SK-N-SH (cell line): ENCODE data around the gene LILRA6. TPM values are rescaled to one million over a fixed set of nuclear protein-coding genes. Genes with fewer than 3 reads are reported as not detected.
"Not testable (repeated sequence)": the region's sequence is repeated elsewhere in the genome, so short reads cannot be mapped to it uniquely, and the experiment has no call there.

Experiments
- CTCF ChIA-PET: fragments of 300-600, 350-600 bp; formaldehyde crosslinking; extraction: SDS; loops from one replicate; lab custom pipeline; 2021; lab: Yijun Ruan, JAX
- POLR2A ChIA-PET: fragments of 350-600 bp; sonication (Branson Sonifier 250); formaldehyde crosslinking; extraction: SDS; loops from one replicate; lab custom pipeline; 2020; ENCODE audit warnings: antibody characterized with exemption, inconsistent platforms; lab: Yijun Ruan, JAX
- DNase-seq: peaks from one replicate; pipeline ENCODE4 v3.0.0; 2012
- H2AFZ ChIP-seq: fragments of 200-600 bp; sonication (generic); 2 replicates; pipeline ENCODE4 v1.8.1; 2016; ENCODE audit warnings: antibody characterized with exemption, mild to moderate bottlenecking, low read depth
- H3F3A ChIP-seq: fragments of 200-600 bp; sonication (generic); replicated peaks from 2 replicates; pipeline ENCODE3; 2016; ENCODE audit warnings: antibody characterized with exemption, mild to moderate bottlenecking; ENCODE audit not compliant: insufficient read depth
- H3K27ac ChIP-seq, 2 experiments: fragments of 200-500 bp in 1 of 2; fragments of 200-600 bp in 1 of 2; sonication (Bioruptor generic) in 1 of 2; sonication (generic), shearing (Covaris generic) in 1 of 2; 2 replicates each; pipeline versions ENCODE4 v1.5.1 to v1.6.1; 2014 to 2016; ENCODE audit warnings: low read depth in 2 of 2, inconsistent platforms in 1 of 2, low read length in 1 of 2, mild to moderate bottlenecking in 1 of 2, mixed read lengths in 1 of 2
- H3K27me3 ChIP-seq: fragments of 200-600 bp; sonication (generic), shearing (Covaris generic); 2 replicates; pipeline ENCODE4 v1.6.1; 2016; ENCODE audit warnings: mixed run types; ENCODE audit not compliant: insufficient read depth
- H3K36me3 ChIP-seq, 2 experiments: fragments of 200-500 bp in 1 of 2; fragments of 200-600 bp in 1 of 2; sonication (Bioruptor generic) in 1 of 2; sonication (generic) in 1 of 2; replicated peaks in 1 of 2; 2 replicates each; pipeline versions ENCODE3 to v1.5.1; 2014 to 2016; ENCODE audit warnings: low read length in 1 of 2, mild to moderate bottlenecking in 1 of 2; ENCODE audit not compliant: insufficient read depth in 2 of 2, control insufficient read depth in 1 of 2
- H3K4me1 ChIP-seq, 2 experiments: fragments of 200-500 bp in 1 of 2; fragments of 200-600 bp in 1 of 2; sonication (Bioruptor generic) in 1 of 2; sonication (generic), shearing (Covaris generic) in 1 of 2; 2 replicates each; pipeline versions ENCODE4 v1.5.1 to v1.6.1; 2014 to 2016; ENCODE audit warnings: low read depth in 1 of 2, low read length in 1 of 2, mixed run types in 1 of 2; ENCODE audit not compliant: insufficient read depth in 2 of 2, control insufficient read depth in 1 of 2
- H3K4me2 ChIP-seq: fragments of 200-600 bp; sonication (generic), shearing (Covaris generic); 2 replicates; pipeline ENCODE4 v1.6.1; 2017; ENCODE audit warnings: mixed run types
- H3K4me3 ChIP-seq, 2 experiments: fragments of 200-500 bp in 1 of 2; fragments of 200-600 bp in 1 of 2; sonication (Bioruptor generic) in 1 of 2; sonication (generic), shearing (Covaris generic) in 1 of 2; 2 replicates each; pipeline versions ENCODE4 v1.5.1 to v1.8.1; 2014 to 2016; ENCODE audit warnings: low read depth in 2 of 2, inconsistent platforms in 1 of 2, low read length in 1 of 2, mild to moderate bottlenecking in 1 of 2, mixed read lengths in 1 of 2, moderate library complexity in 1 of 2
- H3K79me2 ChIP-seq: fragments of 200-600 bp; sonication (generic); 2 replicates; pipeline ENCODE4 v1.8.1; 2017; ENCODE audit warnings: mild to moderate bottlenecking; ENCODE audit not compliant: insufficient read depth
- H3K9ac ChIP-seq: fragments of 200-600 bp; sonication (generic); 2 replicates; pipeline ENCODE4 v1.6.1; 2017; ENCODE audit warnings: mixed run types
- H3K9me2 ChIP-seq: fragments of 200-600 bp; sonication (generic); 2 replicates; pipeline ENCODE4 v1.6.1; 2017; ENCODE audit warnings: mixed run types
- H3K9me3 ChIP-seq: fragments of 200-600 bp; sonication (generic); 2 replicates; pipeline ENCODE4 v1.6.1; 2017; ENCODE audit warnings: mixed run types, mild to moderate bottlenecking, moderate library complexity
- H4K20me1 ChIP-seq: fragments of 200-600 bp; sonication (generic); 2 replicates; pipeline ENCODE4 v1.6.1; 2017; ENCODE audit warnings: mild to moderate bottlenecking, mixed run types; ENCODE audit not compliant: insufficient read depth
- CTCF ChIP-seq: fragments of 200-600 bp; sonication (generic); IDR thresholded peaks from 2 replicates; pipeline ENCODE4 v1.6.1; 2017; ENCODE audit warnings: antibody characterized with exemption, mild to moderate bottlenecking, moderate library complexity
- GATA2 ChIP-seq: sonication (generic); formaldehyde crosslinking; IDR thresholded peaks from 2 replicates; pipeline ENCODE4 v1.5.0; 2020; ENCODE audit warnings: mild to moderate bottlenecking, missing genetic modification reagents
- MEF2A ChIP-seq: IDR thresholded peaks from 2 replicates; pipeline ENCODE4 v1.4.0; 2012; ENCODE audit warnings: low read depth, borderline replicate concordance
- NFIC ChIP-seq: IDR thresholded peaks from 2 replicates; pipeline ENCODE4 v1.4.0; 2012; ENCODE audit warnings: borderline replicate concordance
- PBX3 ChIP-seq: IDR thresholded peaks from 2 replicates; pipeline ENCODE4; 2012
- TAF1 ChIP-seq: IDR thresholded peaks from 2 replicates; pipeline ENCODE4 v1.6.1; 2012; ENCODE audit warnings: low read depth, mild to moderate bottlenecking, low read length, moderate library complexity, borderline replicate concordance
- TCF12 ChIP-seq: IDR thresholded peaks from 2 replicates; pipeline ENCODE4 v1.4.0; 2012
- WGBS: methylation state at CpG from one replicate; pipeline ENCODE4 v1.1.6; 2017; ENCODE audit warnings: low lambda C conversion rate; 5-methylcytosine and 5-hydroxymethylcytosine counted together
- polyA plus RNA-seq, 3 experiments: library from polyadenylated mRNA; depleted of rRNA; stranded (reverse); fragments of >200 nt; gene quantifications; 2 replicates each; pipeline ENCODE4 v1.2.3, GENCODE V29; 2012

Gene LILRA6
- polyA plus RNA-seq, 1 of the 3 experiments (the other 2 are of a cell fraction): not detected

DNA sequence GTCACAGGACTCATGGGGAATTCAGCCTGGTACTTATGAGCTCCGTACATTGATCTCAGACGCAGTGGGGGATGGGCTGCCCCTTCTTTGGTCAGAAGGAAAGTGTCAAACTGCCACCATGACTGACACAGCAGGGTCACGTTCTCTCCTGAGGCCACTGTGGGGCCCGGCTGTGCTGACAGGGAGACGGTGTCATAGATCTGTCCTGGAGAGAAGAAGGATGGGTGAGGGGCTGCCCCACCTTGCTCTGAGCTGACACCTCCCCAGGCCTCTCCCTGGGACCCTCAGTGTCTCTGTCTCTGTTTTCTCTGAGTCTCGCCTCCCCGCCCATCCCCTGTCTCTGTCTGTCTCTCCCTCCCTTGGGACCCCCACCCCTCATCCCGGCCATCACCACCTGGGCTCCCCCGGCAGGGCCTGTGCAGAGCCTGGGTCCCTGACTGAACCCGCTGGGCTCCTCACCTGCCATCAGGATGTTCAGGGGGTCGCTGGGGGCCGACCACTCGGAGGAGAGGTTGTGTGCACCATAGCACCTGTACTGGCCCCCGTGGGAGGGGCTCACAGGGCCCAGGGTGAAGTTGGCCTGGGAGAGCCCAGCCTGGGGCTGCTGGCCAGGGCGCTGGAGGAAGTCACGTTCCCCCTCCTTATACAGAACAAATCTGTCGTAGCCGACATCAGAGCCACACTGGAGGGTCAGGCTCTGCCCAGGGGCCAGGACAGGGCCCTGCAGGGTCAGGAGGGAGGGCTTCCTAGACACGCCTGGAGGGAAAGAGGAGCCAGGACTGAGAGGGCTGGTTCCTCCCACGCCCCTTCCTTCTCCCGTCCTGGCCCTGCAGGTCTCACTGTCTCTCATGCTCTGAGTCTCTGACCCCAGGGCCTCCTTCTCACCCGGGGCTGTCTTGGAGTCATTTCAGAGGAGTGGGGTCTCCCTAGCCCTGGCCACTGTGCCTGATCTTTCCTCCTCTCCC lies 1.9 kb downstream of the LILRA6 start:
- H3K9me2 ChIP-seq, H3F3A ChIP-seq, H3K9me3 ChIP-seq, H3K27ac ChIP-seq, H3K79me2 ChIP-seq, H2AFZ ChIP-seq, H3K36me3 ChIP-seq, H3K4me1 ChIP-seq, H4K20me1 ChIP-seq, H3K4me2 ChIP-seq, H3K9ac ChIP-seq, DNase-seq, CTCF ChIA-PET, H3K4me3 ChIP-seq, POLR2A ChIA-PET: not testable (repeated sequence)
- peaks cover 47% of the 10 kb centered on the region for H3K27me3 ChIP-seq
- WGBS: 26% methylated on average over 15 of the region's 22 CpGs

DNA sequence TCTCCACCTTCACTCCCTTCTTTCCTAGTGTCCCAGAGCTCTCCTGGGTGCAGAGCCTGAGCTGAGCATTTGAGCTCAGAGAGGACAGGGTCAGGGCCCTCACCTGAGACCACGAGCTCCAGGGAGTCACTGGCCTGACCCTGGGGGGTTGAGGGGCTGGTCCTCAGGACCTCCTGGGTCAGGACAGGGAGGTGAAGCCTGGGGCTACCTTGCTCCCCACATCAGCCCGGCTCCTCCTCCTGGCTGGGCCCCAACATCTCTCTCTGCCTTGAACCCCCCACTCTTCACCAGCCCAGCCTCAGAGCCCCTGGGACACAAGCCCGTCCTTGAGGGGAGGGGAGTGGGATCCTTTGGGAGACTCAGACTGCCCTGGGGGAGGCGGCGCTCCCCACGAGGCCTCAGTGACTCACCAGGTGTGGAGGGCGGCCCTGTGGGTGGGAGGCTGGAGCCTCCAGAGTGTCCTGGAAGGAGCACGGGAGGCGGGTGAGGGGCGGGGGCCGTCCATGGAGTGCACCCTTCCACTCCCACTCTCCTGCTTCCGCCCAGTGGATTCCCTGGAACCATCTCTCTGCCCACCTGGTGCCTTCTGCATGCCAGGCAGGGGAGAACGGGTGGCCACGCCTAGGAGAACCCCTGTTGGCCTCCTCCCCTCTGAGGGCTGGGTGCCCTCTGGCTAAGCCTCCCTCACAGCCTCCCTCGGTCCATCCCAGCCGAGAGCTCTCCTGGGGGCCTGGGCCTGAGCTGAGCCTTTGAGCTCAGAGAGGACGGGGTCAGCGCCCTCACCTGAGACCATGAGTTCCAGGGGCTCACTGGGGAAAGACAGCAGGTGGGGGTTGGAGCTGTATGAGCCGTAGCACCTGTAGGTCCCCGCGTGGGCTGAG lies 2.9 kb downstream of the LILRA6 start:
- H3K9ac ChIP-seq, H4K20me1 ChIP-seq, H3K9me2 ChIP-seq, H3K4me3 ChIP-seq, CTCF ChIA-PET, H3K4me1 ChIP-seq, H3K27ac ChIP-seq, H3K79me2 ChIP-seq, H3K9me3 ChIP-seq, POLR2A ChIA-PET, H3K4me2 ChIP-seq, H3F3A ChIP-seq, DNase-seq, H2AFZ ChIP-seq, H3K36me3 ChIP-seq: not testable (repeated sequence)
- peaks cover 43% of the 10 kb centered on the region for H3K27me3 ChIP-seq
- 16% methylated on average over 7 of the region's 21 CpGs for WGBS

DNA sequence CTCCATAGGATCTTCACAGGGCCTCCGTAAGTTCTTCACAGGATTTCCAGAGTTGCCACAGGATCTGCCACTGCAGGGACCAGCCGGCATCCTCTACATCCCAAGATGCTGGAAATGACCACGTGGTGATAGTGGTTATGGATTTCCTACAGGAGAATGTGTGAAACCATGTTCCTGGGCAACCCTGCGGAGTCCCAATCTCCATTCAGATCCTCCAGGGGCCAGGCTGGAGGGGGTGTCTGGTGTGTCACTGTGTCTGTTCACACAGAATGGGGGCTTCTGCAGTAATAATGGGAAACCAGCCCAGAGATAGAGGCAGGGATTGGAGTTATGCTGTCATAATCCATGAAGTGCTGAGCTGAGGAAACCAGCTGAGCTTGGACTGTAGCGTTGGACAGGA lies 8.6 kb downstream of the LILRA6 start:
- H3K4me3 ChIP-seq: no peak overlapping the region
- H3K36me3 ChIP-seq: no peaks in the 10 kb centered on the region
- no peaks in the 10 kb centered on the region for H3F3A ChIP-seq
- CTCF ChIA-PET: interaction anchor here (0.8 kb wide), 1 partner anchor 66 kb away, joined by 3 read pairs; no protein-coding TSS in a partner anchor
- peaks cover 0 to 2% of the 10 kb centered on the region in 2 experiments; a peak in 1 of 4 replicates for H3K4me1 ChIP-seq
- TF ChIP-seq GATA2 (CRISPR knock-in tag): no peak
- no peak for TF ChIP-seq TAF1
- no peak for TF ChIP-seq NFIC
- TF ChIP-seq MEF2A: no peak
- no peak for TF ChIP-seq TCF12
- no peak for TF ChIP-seq PBX3
- no peak for TF ChIP-seq CTCF
- TF ChIP-seq, all 33 proteins: peak for 0
- Histone ChIP-seq H3K9me3 (no peaks in the 10 kb centered on the region), H3K9me2 (no peaks in the 10 kb centered on the region), H3K9ac (no peak overlapping the region), H3K27ac (no peak overlapping the region), H3K27me3 (peaks cover 28% of the 10 kb centered on the region), H3K4me2 (no peak overlapping the region), H2AFZ (no peak overlapping the region), H3K79me2 (no peaks in the 10 kb centered on the region), H4K20me1 (no peaks in the 10 kb centered on the region)
- 12% methylated on average over 5 of the region's 5 CpGs for WGBS
- POLR2A ChIA-PET: no interaction called here
- no peak for DNase-seq
